ENCODE measurements around the gene MGMT. TPM values are rescaled to one million over a fixed set of nuclear protein-coding genes. Genes with fewer than 3 reads are reported as not detected.

Gene MGMT
- polyA plus RNA-seq, 1 donor from 2014 or later, result 0.94 TPM

- Histone ChIP-seq H3K9me2 (ENCODE audit: insufficient read depth, low read length) (no peaks in the 10 kb centered on the region), H3K36me3 (ENCODE audit: insufficient read depth, low read length) (no peaks in the 10 kb centered on the region), H2AFZ (ENCODE audit: low read depth, low read length) (no peak overlapping the region), H3K4me3 (ENCODE audit: low read length) (no peak overlapping the region), H4K20me1 (ENCODE audit: insufficient read depth) (no peaks in the 10 kb centered on the region), H3K79me2 (replicated peaks; ENCODE audit: insufficient read depth, low read length) (no peaks in the 10 kb centered on the region), H3F3A (ENCODE audit: insufficient read depth, low read length, poor library complexity, severe bottlenecking) (no peaks in the 10 kb centered on the region), H3K27me3 (ENCODE audit: insufficient read depth, low read depth, low read length) (no peaks in the 10 kb centered on the region), H3K27ac (ENCODE audit: low read length) (no peak overlapping the region), H3K4me2 (ENCODE audit: low read length) (no peak overlapping the region), H3K9ac (ENCODE audit: low read length) (no peak overlapping the region), H3K9me3 (ENCODE audit: low read length) (no peaks in the 10 kb centered on the region)
- TF ChIP-seq TAF1 (IDR thresholded peaks at IDR 0.05; ENCODE audit: low read depth) (no peak), RAD21 (conservative IDR thresholded peaks at IDR 0.05) (no peak), CTCF (IDR thresholded peaks at IDR 0.05; ENCODE audit: poor library complexity, severe bottlenecking) (no peak)
Measured at GRCh38 chr10:129612481-129613109, 145.6 kb downstream of the MGMT start.

- H3F3A ChIP-seq (ENCODE audit: insufficient read depth, low read length, poor library complexity, severe bottlenecking), result no peaks in the 10 kb centered on the region
- no peak overlapping the region for H3K9ac ChIP-seq (ENCODE audit: low read length)
- no peaks in the 10 kb centered on the region for H3K36me3 ChIP-seq (ENCODE audit: insufficient read depth, low read length)
- H3K9me2 ChIP-seq (ENCODE audit: insufficient read depth, low read length), result no peaks in the 10 kb centered on the region
- no peak overlapping the region for H2AFZ ChIP-seq (ENCODE audit: low read depth, low read length)
- TF ChIP-seq EZH2 (IDR thresholded peaks at IDR 0.05; ENCODE audit: borderline replicate concordance, insufficient read depth, low read length, poor library complexity, severe bottlenecking) (no peak), TAF1 (IDR thresholded peaks at IDR 0.05; ENCODE audit: low read depth) (no peak), POLR2AphosphoS5 (IDR thresholded peaks at IDR 0.05) (no peak), MXI1 (conservative IDR thresholded peaks at IDR 0.05; ENCODE audit: poor library complexity, severe bottlenecking) (no peak), SMC3 (conservative IDR thresholded peaks at IDR 0.05; ENCODE audit: poor library complexity) (no peak), RAD21 (conservative IDR thresholded peaks at IDR 0.05) (no peak)
- no peak overlapping the region for H3K4me2 ChIP-seq (ENCODE audit: low read length)
- H3K79me2 ChIP-seq (replicated peaks; ENCODE audit: insufficient read depth, low read length), result no peaks in the 10 kb centered on the region
- H3K27me3 ChIP-seq (ENCODE audit: insufficient read depth, low read depth, low read length), result no peaks in the 10 kb centered on the region
- H3K4me3 ChIP-seq (ENCODE audit: low read length), result no peak overlapping the region
- H3K9me3 ChIP-seq (ENCODE audit: low read length), result no peaks in the 10 kb centered on the region
- H4K20me1 ChIP-seq (ENCODE audit: insufficient read depth), result no peaks in the 10 kb centered on the region
- H3K27ac ChIP-seq (ENCODE audit: low read length), result no peak overlapping the region
Measured at GRCh38 chr10:129613377-129613980, 146.4 kb downstream of the MGMT start.

- Histone ChIP-seq H3K79me2 (replicated peaks; ENCODE audit: insufficient read depth, low read length) (no peaks in the 10 kb centered on the region), H3F3A (ENCODE audit: insufficient read depth, low read length, poor library complexity, severe bottlenecking) (no peaks in the 10 kb centered on the region), H3K36me3 (ENCODE audit: insufficient read depth, low read length) (no peaks in the 10 kb centered on the region), H3K4me2 (ENCODE audit: low read length) (no peak overlapping the region), H3K9ac (ENCODE audit: low read length) (no peak overlapping the region), H4K20me1 (ENCODE audit: insufficient read depth) (no peaks in the 10 kb centered on the region), H2AFZ (ENCODE audit: low read depth, low read length) (no peak overlapping the region), H3K27me3 (ENCODE audit: insufficient read depth, low read depth, low read length) (no peaks in the 10 kb centered on the region), H3K9me2 (ENCODE audit: insufficient read depth, low read length) (no peaks in the 10 kb centered on the region), H3K27ac (ENCODE audit: low read length) (no peak overlapping the region), H3K9me3 (ENCODE audit: low read length) (no peaks in the 10 kb centered on the region), H3K4me3 (ENCODE audit: low read length) (no peak overlapping the region)
- no peak for TF ChIP-seq EZH2 (IDR thresholded peaks at IDR 0.05; ENCODE audit: borderline replicate concordance, insufficient read depth, low read length, poor library complexity, severe bottlenecking)
- no peak for TF ChIP-seq MXI1 (conservative IDR thresholded peaks at IDR 0.05; ENCODE audit: poor library complexity, severe bottlenecking)
- no peak for TF ChIP-seq POLR2AphosphoS5 (IDR thresholded peaks at IDR 0.05)
- no peak for TF ChIP-seq EP300 (conservative IDR thresholded peaks at IDR 0.05; ENCODE audit: poor library complexity, severe bottlenecking)
- no peak for TF ChIP-seq TAF1 (IDR thresholded peaks at IDR 0.05; ENCODE audit: low read depth)
- TF ChIP-seq REST (IDR thresholded peaks at IDR 0.05; ENCODE audit: borderline replicate concordance), result no peak
- TF ChIP-seq RAD21 (conservative IDR thresholded peaks at IDR 0.05), result no peak
- no peak for TF ChIP-seq SMC3 (conservative IDR thresholded peaks at IDR 0.05; ENCODE audit: poor library complexity)
- TF ChIP-seq CTCF (IDR thresholded peaks at IDR 0.05; ENCODE audit: poor library complexity, severe bottlenecking), result no peak
Measured at GRCh38 chr10:129614341-129614740, 147.3 kb downstream of the MGMT start.

Data from neural cell (in vitro differentiated cells).